ENCODE measurements around the gene OR5V1. TPM values are rescaled to one million over a fixed set of nuclear protein-coding genes. Genes with fewer than 3 reads are reported as not detected.
"Not testable (repeated sequence)": the region's sequence is repeated elsewhere in the genome, so short reads cannot be mapped to it uniquely, and the experiment has no call there.

Gene OR5V1
- not detected for polyA plus RNA-seq (ENCODE audit: insufficient read length in 4 of 4)

GRCh38 chr6:29368765-29369164, at the start of gene OR5V1:
Gene OR5V1 (minus strand): TSS chr6:29368865. CDS start chr6:29356195, 12,670 bp downstream.
- DNase-seq (ENCODE audit: low read depth in 4 of 4, low spot score in 3 of 4): no peak

GRCh38 chr6:29414588-29414987, 45.9 kb upstream of the OR5V1 start, which contains the start of gene OR12D1:
Gene OR12D1 (plus strand): TSS chr6:29414928.
- DNase-seq (ENCODE audit: low read depth in 4 of 4, low spot score in 3 of 4): no peak

GRCh38 chr6:29403801-29404200, 35.1 kb upstream of the OR5V1 start:
- no peak for DNase-seq (ENCODE audit: low read depth in 4 of 4, low spot score in 3 of 4)

DNA sequence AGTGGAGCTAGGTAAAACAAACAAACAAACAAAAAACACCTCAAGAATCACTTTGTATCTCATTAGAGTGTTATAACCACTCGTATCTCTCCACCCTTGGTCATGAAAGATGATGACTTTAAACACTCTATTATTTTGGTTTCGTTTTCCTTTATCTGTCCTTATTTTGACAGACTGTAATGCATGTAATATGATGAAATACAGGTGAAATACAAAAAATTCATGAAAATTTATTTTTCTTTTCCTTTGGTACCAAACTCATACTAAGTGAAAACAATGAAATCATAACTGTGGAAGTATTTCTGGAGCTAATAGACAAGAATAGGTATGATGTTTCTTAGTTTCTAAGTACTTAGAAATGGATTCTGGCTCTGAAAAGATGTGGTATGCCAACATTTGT, 30.9 kb upstream of the OR5V1 start:
- no peak for DNase-seq (ENCODE audit: low read depth in 4 of 4, low spot score in 3 of 4)

DNA sequence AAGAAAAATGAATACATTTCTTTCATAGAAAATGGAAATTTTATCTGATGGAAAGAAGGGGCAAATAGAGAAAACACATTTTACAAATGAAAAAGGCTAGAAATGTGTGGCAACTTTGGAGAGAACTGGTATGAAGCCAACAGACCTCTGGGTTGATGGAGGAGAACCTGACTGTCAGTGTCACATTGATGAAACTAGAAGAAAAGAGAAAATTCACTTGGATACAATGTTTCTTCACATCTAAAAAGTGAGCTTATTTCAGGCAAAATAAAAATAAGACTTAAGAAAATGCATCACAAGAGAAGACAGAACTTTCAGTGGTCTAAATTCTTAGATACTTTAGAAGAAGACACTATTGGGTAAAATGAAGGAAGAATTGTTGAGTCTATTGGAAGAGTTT, 26.7 kb upstream of the OR5V1 start, which contains the start of gene OR12D2:
Gene OR12D2, plus strand, starts transcription at position 301 of the 400 bp plus-strand sequence. CDS start 1,069 bp downstream, outside the sequence.
- DNase-seq (ENCODE audit: low read depth in 4 of 4, low spot score in 3 of 4): no peak

GRCh38 chr6:29388533-29388932, 19.9 kb upstream of the OR5V1 start:
- DNase-seq (ENCODE audit: low read depth in 4 of 4, low spot score in 3 of 4): no peak

DNA sequence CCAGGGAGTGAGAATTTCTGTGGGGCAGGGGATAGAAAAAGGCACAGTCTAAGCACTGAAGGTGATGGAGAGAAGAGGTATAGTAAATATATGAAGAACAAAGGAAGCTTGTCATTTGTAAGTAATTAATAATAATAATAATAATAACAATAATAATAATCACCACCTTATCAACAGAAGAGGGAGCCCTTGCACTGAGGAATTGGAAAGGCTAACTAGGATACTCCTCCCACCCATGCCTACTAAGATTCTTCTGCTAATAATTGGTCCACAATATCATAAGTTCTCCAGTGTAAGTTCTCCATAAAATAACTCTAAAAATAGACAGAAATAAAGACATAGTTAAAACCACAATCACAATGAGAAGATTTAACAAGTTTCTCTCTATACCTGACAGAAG, 7.3 kb upstream of the OR5V1 start:
- DNase-seq (ENCODE audit: low read depth in 4 of 4, low spot score in 3 of 4): no peak

GRCh38 chr6:29375191-29375590, 6.5 kb upstream of the OR5V1 start, which contains the start of gene OR12D3:
Gene OR12D3 (minus strand): TSS chr6:29375291. CDS start chr6:29375287, 4 bp downstream.
- no peak for DNase-seq (ENCODE audit: low read depth in 4 of 4, low spot score in 3 of 4)

- DNase-seq (ENCODE audit: low read depth in 4 of 4, low spot score in 3 of 4): no peak
Observed at GRCh38 chr6:29355603-29356002, 13.1 kb downstream of the OR5V1 start.

DNA sequence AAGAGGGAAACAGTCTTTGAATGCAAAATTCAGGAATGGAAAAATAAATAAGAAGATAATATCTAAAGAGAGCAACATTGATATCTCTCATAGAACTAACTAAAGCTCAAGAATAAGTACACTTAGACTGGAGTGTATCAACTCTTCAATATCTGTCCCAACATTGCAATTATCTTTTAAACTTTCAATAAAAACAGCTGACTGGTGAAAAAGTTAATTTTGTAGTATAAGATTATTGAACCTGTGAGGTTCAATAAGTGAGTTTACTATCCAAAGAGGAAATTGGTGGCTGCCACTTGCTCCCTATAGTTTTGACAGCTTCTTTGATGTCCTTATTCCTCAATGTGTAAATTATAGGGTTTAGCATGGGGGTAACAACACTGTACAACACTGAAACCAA, 13.7 kb downstream of the OR5V1 start:
- no peak for DNase-seq (ENCODE audit: low read depth in 4 of 4, low spot score in 3 of 4)

DNA sequence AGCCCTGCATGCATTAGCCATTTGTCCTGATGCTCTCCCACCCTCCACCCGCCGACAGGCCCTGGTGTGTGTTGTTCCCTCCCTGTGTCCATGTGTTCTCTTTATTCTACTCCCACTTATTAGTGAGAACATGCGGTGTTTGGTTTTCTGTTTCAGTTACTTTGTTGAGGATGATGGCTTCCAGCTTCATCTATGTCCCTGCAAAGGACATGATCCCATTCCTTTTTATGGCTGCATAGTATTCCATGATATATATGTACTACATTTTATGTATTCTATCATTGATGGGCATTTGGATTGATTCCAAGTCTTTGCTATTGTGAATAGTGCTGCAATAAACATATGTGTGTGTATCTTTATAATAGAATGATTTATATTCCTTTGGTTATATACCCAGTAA, 19.3 kb downstream of the OR5V1 start:
- DNase-seq (ENCODE audit: low read depth in 4 of 4, low spot score in 3 of 4): not testable (repeated sequence)

DNA sequence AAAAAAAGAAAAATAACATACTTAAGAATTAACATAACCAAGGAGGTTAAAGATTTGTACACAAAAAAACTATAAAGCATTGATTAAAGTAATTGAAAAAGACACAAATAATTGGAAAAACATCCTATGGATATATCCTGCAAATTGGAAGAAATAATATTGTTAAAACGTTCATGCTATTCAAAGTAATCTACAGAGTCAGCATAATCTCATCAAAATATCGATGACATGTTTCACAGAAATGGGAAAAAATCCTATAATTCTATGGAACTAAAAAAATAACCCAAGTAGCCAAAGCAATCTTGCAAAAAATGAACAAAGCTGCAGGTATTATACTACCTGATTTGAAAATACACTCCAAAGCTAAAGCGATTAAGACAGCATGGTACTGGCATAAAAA, 23.3 kb downstream of the OR5V1 start:
- no peak for DNase-seq (ENCODE audit: low read depth in 4 of 4, low spot score in 3 of 4)

- no peak for DNase-seq (ENCODE audit: low read depth in 4 of 4, low spot score in 3 of 4)
Observed at GRCh38 chr6:29336269-29336668, 32.4 kb downstream of the OR5V1 start.

DNA sequence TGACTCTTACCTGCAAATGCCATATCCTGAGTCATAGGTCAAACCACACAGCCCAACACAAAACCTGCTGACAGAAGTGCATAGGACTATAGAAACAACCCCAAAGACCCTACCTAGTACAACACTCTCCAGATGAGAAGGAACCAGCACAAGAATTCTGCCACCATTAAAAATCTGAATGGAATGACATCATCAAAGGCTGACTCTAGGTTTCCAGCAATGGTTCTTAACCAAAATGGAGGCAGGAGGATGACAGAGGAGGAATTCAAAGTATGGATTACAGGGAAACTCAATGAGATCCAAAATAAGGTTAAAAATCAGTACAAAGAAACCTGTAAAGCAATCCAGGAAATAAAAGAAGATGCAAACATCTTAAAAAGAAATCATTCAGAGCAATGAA, 36.0 kb downstream of the OR5V1 start:
- no peak for DNase-seq (ENCODE audit: low read depth in 4 of 4, low spot score in 3 of 4)

DNA sequence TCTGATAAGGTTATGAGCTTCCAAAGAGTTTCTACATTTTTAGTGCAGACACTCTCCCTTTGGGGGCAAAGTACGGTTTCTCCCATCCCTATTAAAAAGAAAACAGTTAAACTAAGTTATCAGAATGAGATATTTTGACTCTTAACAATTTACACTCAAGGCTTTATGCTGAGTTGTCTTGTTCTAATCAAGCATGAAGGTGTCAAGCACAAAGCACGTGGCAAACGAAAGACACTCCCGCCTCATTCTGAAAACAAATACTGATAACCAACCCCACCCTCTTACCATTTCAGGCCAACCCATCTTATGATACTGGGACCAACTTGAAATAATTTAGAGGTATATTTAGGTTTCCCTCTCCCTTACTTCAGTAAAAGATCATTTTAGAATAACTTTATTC, 42.9 kb downstream of the OR5V1 start:
- no peak for DNase-seq (ENCODE audit: low read depth in 4 of 4, low spot score in 3 of 4)

DNA sequence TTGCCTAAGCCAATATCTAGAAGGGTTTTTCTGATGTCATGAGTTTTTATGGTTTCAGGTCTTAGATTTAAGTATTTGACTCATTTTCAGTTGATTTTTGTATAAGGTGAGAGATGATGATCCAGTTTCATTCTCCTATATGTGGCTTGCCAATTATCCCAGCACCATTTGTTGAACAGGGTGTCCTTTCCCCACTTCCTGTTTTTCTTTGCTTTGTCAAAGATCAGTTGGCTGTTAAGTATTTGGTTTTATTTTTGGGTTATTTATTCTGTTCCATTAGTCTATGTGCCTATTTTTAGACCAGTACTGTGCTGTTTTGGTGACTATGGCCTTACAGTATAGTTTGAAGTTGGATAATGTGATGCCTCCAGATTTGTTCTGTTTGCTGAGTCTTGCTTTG, 45.3 kb downstream of the OR5V1 start:
- not testable (repeated sequence) for DNase-seq (ENCODE audit: low read depth in 4 of 4, low spot score in 3 of 4)

DNA sequence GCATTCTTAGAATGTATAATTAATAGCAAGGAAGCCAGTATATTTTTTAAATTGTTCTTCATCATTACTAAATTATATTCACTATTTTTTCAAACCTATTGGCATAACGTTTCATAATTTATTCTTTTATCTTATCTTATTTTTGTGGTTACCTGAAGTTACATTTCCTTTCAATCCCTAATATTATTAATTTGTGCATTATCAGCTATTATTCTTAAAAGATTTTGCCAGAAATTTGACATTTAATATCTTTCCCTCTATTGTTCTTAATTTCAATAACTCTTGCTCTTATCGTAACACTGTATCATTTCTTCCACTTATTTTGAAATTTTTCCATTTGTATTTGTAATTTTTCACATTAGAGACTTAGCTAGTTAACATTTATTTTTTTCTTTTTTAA, 48.7 kb downstream of the OR5V1 start:
- DNase-seq (ENCODE audit: low read depth in 4 of 4, low spot score in 3 of 4): no peak

Other genes with a start within 250 kb of the OR5V1 start
- gene OR2J2, start 198.0 kb downstream of the OR5V1 start, polyA plus RNA-seq (ENCODE audit: insufficient read length in 4 of 4): not detected
- under 1 TPM in 3 of 4 donors, not detected in 1; 0.05 to 0.13 (median 0.07) TPM for gene OR14J1, start 67.2 kb downstream of the OR5V1 start, polyA plus RNA-seq (ENCODE audit: insufficient read length in 4 of 4)
- gene OR12D3, start 6.4 kb upstream of the OR5V1 start, polyA plus RNA-seq (ENCODE audit: insufficient read length in 4 of 4): not detected
- not detected for gene OR12D2, start 26.8 kb upstream of the OR5V1 start, polyA plus RNA-seq (ENCODE audit: insufficient read length in 4 of 4)
- gene OR12D1, start 46.1 kb upstream of the OR5V1 start, polyA plus RNA-seq (ENCODE audit: insufficient read length in 4 of 4): not detected
- not detected for gene OR10C1, start 70.4 kb upstream of the OR5V1 start, polyA plus RNA-seq (ENCODE audit: insufficient read length in 4 of 4)
- gene OR11A1, start 88.2 kb upstream of the OR5V1 start, polyA plus RNA-seq (ENCODE audit: insufficient read length in 4 of 4): not detected
- not detected for gene OR2H1, start 88.3 kb upstream of the OR5V1 start, polyA plus RNA-seq (ENCODE audit: insufficient read length in 4 of 4)
- gene MAS1L, start 119.1 kb upstream of the OR5V1 start, polyA plus RNA-seq (ENCODE audit: insufficient read length in 4 of 4): not detected
- 1 to 10 TPM in 2 of 4 donors, under 1 TPM in 2; 0.70 to 2.1 (median 1.4) TPM for gene UBD, start 190.9 kb upstream of the OR5V1 start, polyA plus RNA-seq (ENCODE audit: insufficient read length in 4 of 4)
- gene OR2H2, start 216.3 kb upstream of the OR5V1 start, polyA plus RNA-seq (ENCODE audit: insufficient read length in 4 of 4): under 1 TPM in 3 of 4 donors, not detected in 1; 0.12 to 0.17 (median 0.16) TPM